Motor neuron (in vitro differentiated cells): ENCODE data around the gene NR3C2. TPM values are rescaled to one million over a fixed set of nuclear protein-coding genes. Genes with fewer than 3 reads are reported as not detected.
"Not testable (repeated sequence)": the region's sequence is repeated elsewhere in the genome, so short reads cannot be mapped to it uniquely, and the experiment has no call there.

Source experiments
- ATAC-seq, 8 experiments: fragments of 200-7000 bp; cut with Tn5 transposase; replicated peaks in 6 of 8; 2 replicates each; pipeline ENCODE4 v1.8.0; 2021; ENCODE audit warnings: mild to moderate bottlenecking in 8 of 8, moderate library complexity in 8 of 8
- H3K27ac ChIP-seq, 2 donors: fragments of 250-450 bp; sonication (Bioruptor Pico); 2 replicates each; pipeline ENCODE4 v1.9.0; 2021; ENCODE audit warnings: antibody characterized with exemption in 2 of 2, mild to moderate bottlenecking in 2 of 2, moderate library complexity in 1 of 2
- H3K4me1 ChIP-seq, 2 donors: fragments of 250-450 bp; sonication (Bioruptor Pico); replicated peaks in 1 of 2; 2 replicates each; pipeline ENCODE4 v1.6.1; 2021; ENCODE audit warnings: antibody characterized with exemption in 2 of 2, mild to moderate bottlenecking in 2 of 2, moderate library complexity in 1 of 2
- H3K4me3 ChIP-seq, 5 donors: fragments of 250-450 bp; sonication (Bioruptor Pico); 2 replicates each; pipeline ENCODE4 v1.9.0; 2021; ENCODE audit warnings: antibody characterized with exemption in 5 of 5, mild to moderate bottlenecking in 5 of 5, moderate library complexity in 4 of 5
- WGBS, 10 experiments: fragments of 450-650 bp; shearing (Covaris generic); methylation state at CpG; one replicate each; pipeline ENCODE4 v1.0.0; 2022; 5-methylcytosine and 5-hydroxymethylcytosine counted together
- in situ Hi-C, 9 experiments: fragments of 400-800 bp; cut with MboI; loops; one replicate each; pipeline ENCODE4 v1.15.0; 2021; ENCODE audit warnings: low sequenced_read_pairs in 9 of 9, low pct_unique_long_range_greater_than_20kb in 2 of 9; ENCODE audit not compliant: unreplicated experiment in 9 of 9
- total RNA-seq, 8 experiments: library from RNA; unstranded; fragments of 300-600 nt; gene quantifications; 2 replicates each; pipeline versions ENCODE4 v1.2.3 to v1.2.4, GENCODE V29; 2022

Gene NR3C2
- total RNA-seq, 8 experiments from 2014 or later: 0.25 to 8.3 (median 1.4) TPM

GRCh38 chr4:148205476-148205875 is 236.7 kb downstream of the NR3C2 start:
- peaks cover 10 to 19% of the 10 kb centered on the region in 2 donors for H3K4me1 ChIP-seq
- no peak overlapping the region for H3K4me3 ChIP-seq
- WGBS, 10 experiments: 0 to 93% (median 49%) methylated on average over 1 to 3 of the region's 3 CpGs; no CpG with 5 or more reads in 2 of the 10 experiments
- ATAC-seq: peak in 3 of 8 experiments; percentile 68 to 79 (median 78)
- in situ Hi-C loops: no loop called here
- H3K27ac ChIP-seq: no peak overlapping the region

- H3K27ac ChIP-seq: no peak overlapping the region
- ATAC-seq: no peak
- in situ Hi-C loops: no loop called here
- H3K4me3 ChIP-seq: no peak overlapping the region
- WGBS, 10 experiments: 20 to 100% (median 100%) methylated on average over 1 of the region's 1 CpG; no CpG with 5 or more reads in 2 of the 10 experiments
- peaks cover 10 to 19% of the 10 kb centered on the region in 2 donors for H3K4me1 ChIP-seq
Observed at GRCh38 chr4:148204892-148205291, 237.3 kb downstream of the NR3C2 start.

- H3K4me1 ChIP-seq: peaks cover 10 to 19% of the 10 kb centered on the region in 2 donors
- H3K4me3 ChIP-seq: no peak overlapping the region
- ATAC-seq: no peak
- WGBS, 10 experiments: 50 to 100% (median 84%) methylated on average over 1 to 3 of the region's 3 CpGs
- in situ Hi-C loops: no loop called here
- no peak overlapping the region for H3K27ac ChIP-seq
Observed at GRCh38 chr4:148204171-148204570, 238.0 kb downstream of the NR3C2 start.

- in situ Hi-C loops: no loop called here
- Histone ChIP-seq H3K27ac (no peak overlapping the region), H3K4me3 (no peak overlapping the region), H3K4me1 (peaks cover 10 to 19% of the 10 kb centered on the region in 2 donors)
- ATAC-seq: peak in 7 of 8 experiments; percentile 33 to 98 (median 96)
- 10 to 78% (median 53%) methylated on average over 1 to 9 of the region's 14 CpGs for WGBS, 10 experiments
Observed at GRCh38 chr4:148203056-148203898, 238.9 kb downstream of the NR3C2 start.

GRCh38 chr4:148200960-148201359 is 241.3 kb downstream of the NR3C2 start:
- peak in 2 of 8 experiments; percentile 37 to 60 for ATAC-seq
- Histone ChIP-seq H3K4me1 (peaks cover 10 to 19% of the 10 kb centered on the region in 2 donors), H3K4me3 (no peak overlapping the region), H3K27ac (no peak overlapping the region)
- in situ Hi-C loops: no loop called here
- WGBS, 10 experiments: 41 to 100% (median 93%) methylated on average over 1 to 3 of the region's 3 CpGs; no CpG with 5 or more reads in 3 of the 10 experiments

- Histone ChIP-seq H3K4me1 (no peaks in the 10 kb centered on the region), H3K27ac (no peak overlapping the region), H3K4me3 (no peak overlapping the region)
- in situ Hi-C loops: no loop called here
- ATAC-seq: peak; percentile 29 to 92 (median 63)
- 67 to 100% (median 100%) methylated on average over 1 of the region's 1 CpG; no CpG with 5 or more reads in 3 of the 10 experiments for WGBS, 10 experiments
Observed at GRCh38 chr4:148196164-148196563, 246.1 kb downstream of the NR3C2 start.

- in situ Hi-C loops: no loop called here
- WGBS, 10 experiments: 24 to 100% (median 60%) methylated on average over 1 to 3 of the region's 3 CpGs; no CpG with 5 or more reads in 7 of the 10 experiments
- H3K4me3 ChIP-seq: no peak overlapping the region
- H3K27ac ChIP-seq: no peak overlapping the region
- ATAC-seq: no peak
- H3K4me1 ChIP-seq: no peaks in the 10 kb centered on the region
Observed at GRCh38 chr4:148192526-148192925, 249.7 kb downstream of the NR3C2 start.

GRCh38 chr4:148187454-148188222 is 254.6 kb downstream of the NR3C2 start:
- ATAC-seq, H3K4me1 ChIP-seq, in situ Hi-C loops, H3K27ac ChIP-seq, H3K4me3 ChIP-seq: not testable (repeated sequence)
- WGBS, 10 experiments: 53 to 100% (median 87%) methylated on average over 3 to 5 of the region's 5 CpGs

GRCh38 chr4:148184922-148185321 is 257.3 kb downstream of the NR3C2 start:
- in situ Hi-C loops: no loop called here
- 83 to 100% (median 95%) methylated on average over 2 to 4 of the region's 4 CpGs; no CpG with 5 or more reads in 7 of the 10 experiments for WGBS, 10 experiments
- Histone ChIP-seq H3K27ac (no peak overlapping the region), H3K4me1 (no peaks in the 10 kb centered on the region), H3K4me3 (no peak overlapping the region)
- ATAC-seq: no peak

- Histone ChIP-seq H3K27ac (no peak overlapping the region), H3K4me1 (no peaks in the 10 kb centered on the region), H3K4me3 (no peak overlapping the region)
- 39 to 100% (median 89%) methylated on average over 1 to 3 of the region's 3 CpGs for WGBS, 10 experiments
- ATAC-seq: no peak
- in situ Hi-C loops: no loop called here
Observed at GRCh38 chr4:148182230-148182911, 259.8 kb downstream of the NR3C2 start.

- in situ Hi-C loops: no loop called here
- no peak for ATAC-seq
- H3K27ac ChIP-seq: no peak overlapping the region
- H3K4me1 ChIP-seq: no peaks in the 10 kb centered on the region
- no peak overlapping the region for H3K4me3 ChIP-seq
- 14 to 100% (median 73%) methylated on average over 1 to 4 of the region's 5 CpGs; no CpG with 5 or more reads in 4 of the 10 experiments for WGBS, 10 experiments
Observed at GRCh38 chr4:148173397-148174017, 268.7 kb downstream of the NR3C2 start.

GRCh38 chr4:148171596-148171995 is 270.6 kb downstream of the NR3C2 start:
- Histone ChIP-seq H3K27ac (no peak overlapping the region), H3K4me3 (no peak overlapping the region), H3K4me1 (no peaks in the 10 kb centered on the region)
- no peak for ATAC-seq
- in situ Hi-C loops: no loop called here
- 67 to 100% (median 82%) methylated on average over 1 to 3 of the region's 3 CpGs; no CpG with 5 or more reads in 5 of the 10 experiments for WGBS, 10 experiments
